Lung (tissue), 12 donors: Measurements from ENCODE around the gene NPAS3. TPM values are rescaled to one million over a fixed set of nuclear protein-coding genes. Genes with fewer than 3 reads are reported as not detected.

ENCODE experiments used
- ATAC-seq: fragments of 200-7000 bp; cut with Tn5 transposase; one replicate; pipeline ENCODE4 v1.9.1; 2020; ENCODE audit warnings: moderate number of reproducible peaks; ENCODE audit not compliant: insufficient read depth, low FRiP score
- DNase-seq, 3 donors: peaks; one replicate each; pipeline ENCODE4 v3.0.0-alpha.2; 2013 to 2017
- H3K27ac ChIP-seq, 2 donors: one replicate each; pipeline ENCODE4 v1.5.1; 2013; ENCODE audit warnings: mild to moderate bottlenecking in 2 of 2, moderate library complexity in 2 of 2, control low read depth in 1 of 2, inconsistent platforms in 1 of 2, low read depth in 1 of 2, low read length in 1 of 2
- H3K27me3 ChIP-seq, 3 donors: one replicate each; pipeline ENCODE4 v1.5.1; 2013; ENCODE audit warnings: low read length in 2 of 3; ENCODE audit not compliant: control insufficient read depth in 3 of 3, insufficient read depth in 3 of 3
- H3K36me3 ChIP-seq, 4 donors: one replicate each; pipeline ENCODE4 v1.5.1; 2013; ENCODE audit warnings: low read length in 4 of 4, mild to moderate bottlenecking in 1 of 4, moderate library complexity in 1 of 4; ENCODE audit not compliant: control insufficient read depth in 4 of 4, insufficient read depth in 4 of 4
- H3K4me1 ChIP-seq, 5 donors: one replicate each; pipeline ENCODE4 v1.5.1; 2013; ENCODE audit warnings: low read length in 5 of 5, mild to moderate bottlenecking in 2 of 5, moderate library complexity in 1 of 5; ENCODE audit not compliant: control insufficient read depth in 5 of 5, insufficient read depth in 5 of 5
- H3K4me3 ChIP-seq: one replicate; pipeline ENCODE4 v1.5.1; 2013; ENCODE audit warnings: mild to moderate bottlenecking, control low read depth, moderate library complexity
- H3K9ac ChIP-seq, 2 donors: one replicate each; pipeline ENCODE4 v1.5.1; 2013; ENCODE audit warnings: low read length in 2 of 2, control low read depth in 1 of 2; ENCODE audit not compliant: insufficient read depth in 1 of 2
- H3K9me3 ChIP-seq, 4 donors: one replicate each; pipeline ENCODE4 v1.5.1; 2013; ENCODE audit warnings: low read length in 3 of 4, mild to moderate bottlenecking in 1 of 4, moderate library complexity in 1 of 4; ENCODE audit not compliant: control insufficient read depth in 4 of 4, insufficient read depth in 3 of 4
- CTCF ChIP-seq: IDR thresholded peaks from 2 replicates; pipeline ENCODE4 v1.5.1; 2012; ENCODE audit warnings: mild to moderate bottlenecking; ENCODE audit errors: control extremely low read depth, extremely low read depth
- WGBS, 2 donors: extraction: QIAGEN DNeasy Blood & Tissue Kit; methylation state at CpG; one replicate each; pipeline ENCODE4 v1.1.7; 2013; 5-methylcytosine and 5-hydroxymethylcytosine counted together
- polyA plus RNA-seq, 2 donors: library from polyadenylated mRNA; stranded (reverse); fragments of 200-250 nt; gene quantifications; one replicate each; pipeline ENCODE4 v1.2.1, GENCODE V29; 2013
- total RNA-seq, 2 donors: library from RNA; depleted of rRNA in 1 of 2; stranded (reverse); fragments of >200 nt in 1 of 2; gene quantifications; one replicate each; pipeline ENCODE4 v1.2.1, GENCODE V29; 2014 to 2021
- donor health status: control.
- donor health status: control.
- donor health status: Bipolar disorder and iron deficiency.
- donor health status: healthy.
- donor health status: DM: yes; HTN: yes; CAD: no.

The NPAS3 gene
- total and polyA plus RNA-seq, 4 donors: 0.13 to 0.48 (median 0.33) TPM

GRCh38 chr14:33809396-33809981, 870.8 kb downstream of the NPAS3 start:
- H3K27me3 ChIP-seq: peaks cover 0 to 30% (median 18%) of the 10 kb centered on the region in 3 donors
- H3K9me3 ChIP-seq: no peaks in the 10 kb centered on the region
- no peak overlapping the region for H3K4me3 ChIP-seq
- ATAC-seq (no peak), DNase-seq (peak in 1 of 3 donors; percentile 41)
- 72 to 74% methylated on average over 2 of the region's 2 CpGs for WGBS, 2 donors
- peaks cover 0 to 12% (median 0%) of the 10 kb centered on the region in 5 donors for H3K4me1 ChIP-seq
- H3K9ac ChIP-seq: no peak overlapping the region
- no peak overlapping the region for H3K27ac ChIP-seq
- TF ChIP-seq CTCF: no peak
- no peaks in the 10 kb centered on the region for H3K36me3 ChIP-seq

GRCh38 chr14:33810308-33810707, 871.6 kb downstream of the NPAS3 start:
- TF ChIP-seq CTCF: no peak
- no peaks in the 10 kb centered on the region for H3K9me3 ChIP-seq
- WGBS, 2 donors: 28 to 34% methylated on average over 6 of the region's 6 CpGs
- no peak overlapping the region for H3K9ac ChIP-seq
- ATAC-seq: peak; percentile 34
- peaks cover 0 to 12% (median 0%) of the 10 kb centered on the region in 5 donors for H3K4me1 ChIP-seq
- H3K4me3 ChIP-seq: no peak overlapping the region
- H3K27ac ChIP-seq: no peak overlapping the region
- DNase-seq: peak in 2 of 3 donors; percentile 29 to 62
- no peaks in the 10 kb centered on the region for H3K36me3 ChIP-seq
- peaks cover 0 to 23% (median 14%) of the 10 kb centered on the region in 3 donors for H3K27me3 ChIP-seq

- 93 to 94% methylated on average over 2 of the region's 2 CpGs for WGBS, 2 donors
Observed at GRCh38 chr14:33811721-33812120, 873.0 kb downstream of the NPAS3 start.

More at GRCh38 chr14:33811721-33812120, 873.0 kb downstream of the NPAS3 start:
- Histone ChIP-seq H3K4me3 (no peak overlapping the region), H3K9me3 (no peaks in the 10 kb centered on the region), H3K27me3 (peaks cover 0 to 23% (median 20%) of the 10 kb centered on the region in 3 donors), H3K9ac (no peak overlapping the region), H3K27ac (no peak overlapping the region), H3K4me1 (peaks cover 0 to 12% (median 0%) of the 10 kb centered on the region in 5 donors), H3K36me3 (no peaks in the 10 kb centered on the region)
- no peak for TF ChIP-seq CTCF
- DNase-seq: no peak
- ATAC-seq: no peak
